HEK293 (cell line): ENCODE data around the gene FOXF1.

Experiments
- CTCF ChIA-PET: fragments of 350-600 bp; formaldehyde crosslinking; extraction: SDS; loops from one replicate; lab custom pipeline; 2021; ENCODE audit warnings: antibody characterized with exemption; lab: Yijun Ruan, JAX
- POLR2A ChIA-PET: fragments of 300-600 bp; formaldehyde crosslinking; extraction: SDS; loops from one replicate; lab custom pipeline; 2020; ENCODE audit warnings: antibody characterized with exemption, inconsistent platforms; lab: Yijun Ruan, JAX
- H3K27ac ChIP-seq: fragments of 200-500 bp; sonication (Bioruptor generic); 2 replicates; pipeline ENCODE4 v1.5.1; 2014; ENCODE audit warnings: low read depth, low read length, control low read depth, inconsistent platforms; ENCODE audit errors: extremely low read depth
- H3K36me3 ChIP-seq, 2 experiments: fragments of 200-500 bp in 1 of 2; sonication (Bioruptor generic) in 1 of 2; 1 replicate in 1 of 2; 2 replicates in 1 of 2; pipeline ENCODE4 v1.5.1; 2014 to 2017; ENCODE audit warnings: inconsistent platforms in 2 of 2, low read length in 2 of 2; ENCODE audit not compliant: control insufficient read depth in 2 of 2, insufficient read depth in 1 of 2
- H3K4me1 ChIP-seq: fragments of 200-500 bp; sonication (Bioruptor generic); 2 replicates; pipeline ENCODE4 v1.5.1; 2014; ENCODE audit warnings: mild to moderate bottlenecking, low read length, inconsistent platforms; ENCODE audit not compliant: control insufficient read depth, insufficient read depth
- H3K4me3 ChIP-seq: 2 replicates; pipeline ENCODE4 v1.5.1; 2011; ENCODE audit warnings: low read depth, mild to moderate bottlenecking, control low read depth, low read length, moderate library complexity
- H3K9me3 ChIP-seq: fragments of 200-500 bp; sonication (Bioruptor generic); 2 replicates; pipeline ENCODE4 v1.5.1; 2014; ENCODE audit warnings: low read depth, low read length, inconsistent platforms; ENCODE audit not compliant: control insufficient read depth, insufficient read depth
- EGR2 ChIP-seq: fragments of 450-650 bp; formaldehyde crosslinking; IDR thresholded peaks from 2 replicates; pipeline ENCODE4 v1.5.1; 2016; ENCODE audit warnings: low read depth, missing biosample characterization, missing genetic modification characterization
- INSM2 ChIP-seq: fragments of 450-650 bp; formaldehyde crosslinking; IDR thresholded peaks from 2 replicates; pipeline ENCODE4 v1.5.1; 2016; ENCODE audit warnings: missing biosample characterization, missing genetic modification characterization
- KLF16 ChIP-seq: fragments of 450-650 bp; formaldehyde crosslinking; IDR thresholded peaks from 2 replicates; pipeline ENCODE4 v1.5.1; 2017; ENCODE audit warnings: missing biosample characterization, missing genetic modification characterization
- MZF1 ChIP-seq: fragments of 450-650 bp; formaldehyde crosslinking; IDR thresholded peaks from 2 replicates; pipeline ENCODE4 v1.5.1; 2017; ENCODE audit warnings: missing biosample characterization, missing genetic modification characterization, borderline replicate concordance
- SP2 ChIP-seq: fragments of 450-650 bp; formaldehyde crosslinking; IDR thresholded peaks from 2 replicates; pipeline ENCODE4 v1.5.1; 2016; ENCODE audit warnings: missing biosample characterization, missing genetic modification characterization
- ZBTB48 ChIP-seq: fragments of 450-650 bp; formaldehyde crosslinking; IDR thresholded peaks from 2 replicates; pipeline ENCODE4 v1.5.1; 2016; ENCODE audit warnings: missing biosample characterization, missing genetic modification characterization
- ZIC2 ChIP-seq: fragments of 450-650 bp; formaldehyde crosslinking; IDR thresholded peaks from 2 replicates; pipeline ENCODE4 v1.5.1; 2016; ENCODE audit warnings: missing biosample characterization, missing genetic modification characterization
- ZNF16 ChIP-seq: fragments of 450-650 bp; formaldehyde crosslinking; IDR thresholded peaks from 2 replicates; pipeline ENCODE4 v1.5.1; 2016; ENCODE audit warnings: low read depth, missing biosample characterization, missing genetic modification characterization
- ZNF391 ChIP-seq: fragments of 450-650 bp; formaldehyde crosslinking; IDR thresholded peaks from 2 replicates; pipeline ENCODE4 v1.5.1; 2016; ENCODE audit warnings: low read depth, missing biosample characterization, missing genetic modification characterization, borderline replicate concordance
- ZNF449 ChIP-seq: fragments of 450-650 bp; formaldehyde crosslinking; IDR thresholded peaks from 2 replicates; pipeline ENCODE4 v1.5.1; 2017; ENCODE audit warnings: missing biosample characterization, mild to moderate bottlenecking, missing genetic modification characterization, moderate library complexity
- ZNF529 ChIP-seq: fragments of 450-650 bp; formaldehyde crosslinking; IDR thresholded peaks from 2 replicates; pipeline ENCODE4 v1.5.1; 2017; ENCODE audit warnings: missing genetic modification characterization, missing biosample characterization; ENCODE audit not compliant: insufficient replicate concordance
- ZNF549 ChIP-seq: fragments of 450-650 bp; IDR thresholded peaks from 2 replicates; pipeline ENCODE4 v1.5.1; 2018; ENCODE audit warnings: missing biosample characterization, missing genetic modification characterization, mild to moderate bottlenecking, inconsistent platforms, moderate library complexity
- ZNF561 ChIP-seq: fragments of 450-650 bp; IDR thresholded peaks from 2 replicates; pipeline ENCODE4 v1.5.1; 2018; ENCODE audit warnings: missing biosample characterization, missing genetic modification characterization, borderline replicate concordance
- ZNF610 ChIP-seq: fragments of 450-650 bp; formaldehyde crosslinking; IDR thresholded peaks from 2 replicates; pipeline ENCODE4 v1.5.1; 2016; ENCODE audit warnings: missing biosample characterization, missing genetic modification characterization, borderline replicate concordance
- ZNF670 ChIP-seq: fragments of 450-650 bp; formaldehyde crosslinking; IDR thresholded peaks from 2 replicates; pipeline ENCODE4 v1.5.1; 2016; ENCODE audit warnings: missing biosample characterization, missing genetic modification characterization, low read depth
- ZNF701 ChIP-seq: fragments of 450-650 bp; formaldehyde crosslinking; IDR thresholded peaks from 2 replicates; pipeline ENCODE4 v1.5.1; 2016; ENCODE audit warnings: missing biosample characterization, missing genetic modification characterization
- ZNF747 ChIP-seq: fragments of 450-650 bp; formaldehyde crosslinking; IDR thresholded peaks from 2 replicates; pipeline ENCODE4 v1.5.1; 2016; ENCODE audit warnings: missing biosample characterization, missing genetic modification characterization
- ZNF768 ChIP-seq: fragments of 450-650 bp; formaldehyde crosslinking; IDR thresholded peaks from 2 replicates; pipeline ENCODE4 v1.5.1; 2018; ENCODE audit warnings: missing biosample characterization, mild to moderate bottlenecking, missing genetic modification characterization

FOXF1 gene

GRCh38 chr16:86520317-86521210 lies 10.2 kb downstream of the FOXF1 start:
- POLR2A ChIA-PET = no interaction called here
- Histone ChIP-seq H3K9me3 (no peaks in the 10 kb centered on the region), H3K27ac (no peak overlapping the region), H3K4me1 (no peaks in the 10 kb centered on the region), H3K36me3 (peaks cover 0 to under 1% of the 10 kb centered on the region in 2 experiments; a peak in 1 of 3 replicates), H3K4me3 (no peak overlapping the region)
- CTCF ChIA-PET = interaction anchor here (0.6 to 6.0 kb wide), 33 partner anchors 9 to 758 kb away, joined by 3 to 135 read pairs (median 4); no protein-coding TSS in a partner anchor
- TF ChIP-seq ZNF768 (tag by site-specific recombination) (peak; percentile 46; the same call in 1 of the 2 replicates), ZNF670 (tag by site-specific recombination) (no peak)

- CTCF ChIA-PET = interaction anchor here (0.6 to 6.0 kb wide), 10 partner anchors 130 to 757 kb away, joined by 3 to 135 read pairs (median 4); no protein-coding TSS in a partner anchor
- Histone ChIP-seq H3K4me1 (no peaks in the 10 kb centered on the region), H3K4me3 (no peak overlapping the region), H3K9me3 (no peaks in the 10 kb centered on the region), H3K27ac (no peak overlapping the region), H3K36me3 (no peaks in the 10 kb centered on the region)
- no peak for TF ChIP-seq ZNF701
- no peak for TF ChIP-seq SP2 (tag by site-specific recombination)
- no peak for TF ChIP-seq KLF16
- no peak for TF ChIP-seq ZNF747 (tag by site-specific recombination)
- TF ChIP-seq ZNF529 = no peak
- no peak for TF ChIP-seq MZF1 (tag by site-specific recombination)
- no peak for TF ChIP-seq ZNF549 (tag by site-specific recombination)
- no peak for TF ChIP-seq ZBTB48 (tag by site-specific recombination)
- TF ChIP-seq ZNF561 (tag by site-specific recombination) = no peak
- no peak for TF ChIP-seq ZNF610 (tag by site-specific recombination)
- no peak for TF ChIP-seq ZNF391 (tag by site-specific recombination)
- no peak for TF ChIP-seq ZIC2 (tag by site-specific recombination)
- TF ChIP-seq INSM2 = no peak
- no peak for TF ChIP-seq ZNF16 (tag by site-specific recombination)
- TF ChIP-seq EGR2 (tag by site-specific recombination) = no peak
- no peak for TF ChIP-seq ZNF670 (tag by site-specific recombination)
- no peak for TF ChIP-seq ZNF449
- POLR2A ChIA-PET = no interaction called here
These were observed 11.2 kb downstream of the FOXF1 start for GRCh38 chr16:86521236-86522197.
